Measurements from ENCODE around the gene NCDN. TPM values are rescaled to one million over a fixed set of nuclear protein-coding genes. Genes with fewer than 3 reads are reported as not detected.
"Not testable (repeated sequence)": the region's sequence is repeated elsewhere in the genome, so short reads cannot be mapped to it uniquely, and the experiment has no call there.

Gene NCDN
- total RNA-seq, 1 donor from 2014 or later = 26.1 TPM

DNA sequence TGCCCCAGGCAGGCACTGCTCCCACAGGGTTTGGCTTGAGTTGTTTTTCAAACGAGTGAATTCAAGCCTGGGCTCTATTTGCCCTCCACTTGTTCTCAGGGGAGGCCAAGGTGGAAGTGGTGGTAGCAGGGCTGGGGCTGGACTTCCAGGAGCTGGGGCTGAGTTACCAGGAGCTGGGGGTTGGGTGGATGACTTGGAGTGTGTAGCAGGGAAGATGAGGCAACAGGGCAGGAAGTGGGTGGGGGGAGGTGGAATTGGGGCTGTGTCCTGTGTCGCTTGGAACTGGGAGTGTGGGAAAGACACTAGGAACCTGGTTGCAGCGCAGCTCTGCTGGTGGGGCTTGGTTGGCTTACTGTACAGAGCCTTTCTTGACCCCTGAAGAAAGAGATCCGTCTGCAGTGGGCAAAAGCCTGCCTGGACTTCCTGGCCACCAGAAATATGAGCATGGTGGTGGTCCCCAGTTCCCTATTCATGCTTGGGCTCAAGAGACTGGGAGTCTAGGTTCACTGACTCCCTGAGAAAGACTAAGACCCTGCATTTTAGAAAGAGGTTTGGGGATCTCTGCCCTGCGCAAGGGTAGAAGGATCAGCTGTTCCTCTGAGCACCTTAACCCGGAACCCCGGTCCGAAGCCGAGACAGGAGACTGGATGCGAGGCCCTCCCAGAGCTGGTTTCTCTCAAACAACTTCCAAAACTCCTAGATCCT, 18.6 kb downstream of the NCDN start:
- Histone ChIP-seq H3K9me3 (replicated peaks) (no peaks in the 10 kb centered on the region), H3K36me3 (no peaks in the 10 kb centered on the region), H3K27me3 (ENCODE audit: low read depth) (peaks cover 84% of the 10 kb centered on the region), H3K27ac (replicated peaks) (no peak overlapping the region), H3K4me3 (peak overlapping the region; percentile 66), H3K4me1 (peaks cover 30% of the 10 kb centered on the region)
- no peak for DNase-seq
- intact Hi-C loops (cut with micrococcal nuclease) = no loop called here
- TF ChIP-seq, protein P1, sequence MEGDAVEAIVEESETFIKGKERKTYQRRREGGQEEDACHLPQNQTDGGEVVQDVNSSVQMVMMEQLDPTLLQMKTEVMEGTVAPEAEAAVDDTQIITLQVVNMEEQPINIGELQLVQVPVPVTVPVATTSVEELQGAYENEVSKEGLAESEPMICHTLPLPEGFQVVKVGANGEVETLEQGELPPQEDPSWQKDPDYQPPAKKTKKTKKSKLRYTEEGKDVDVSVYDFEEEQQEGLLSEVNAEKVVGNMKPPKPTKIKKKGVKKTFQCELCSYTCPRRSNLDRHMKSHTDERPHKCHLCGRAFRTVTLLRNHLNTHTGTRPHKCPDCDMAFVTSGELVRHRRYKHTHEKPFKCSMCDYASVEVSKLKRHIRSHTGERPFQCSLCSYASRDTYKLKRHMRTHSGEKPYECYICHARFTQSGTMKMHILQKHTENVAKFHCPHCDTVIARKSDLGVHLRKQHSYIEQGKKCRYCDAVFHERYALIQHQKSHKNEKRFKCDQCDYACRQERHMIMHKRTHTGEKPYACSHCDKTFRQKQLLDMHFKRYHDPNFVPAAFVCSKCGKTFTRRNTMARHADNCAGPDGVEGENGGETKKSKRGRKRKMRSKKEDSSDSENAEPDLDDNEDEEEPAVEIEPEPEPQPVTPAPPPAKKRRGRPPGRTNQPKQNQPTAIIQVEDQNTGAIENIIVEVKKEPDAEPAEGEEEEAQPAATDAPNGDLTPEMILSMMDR (IDR thresholded peaks at IDR 0.05; ENCODE audit: borderline replicate concordance) = no peak

DNA sequence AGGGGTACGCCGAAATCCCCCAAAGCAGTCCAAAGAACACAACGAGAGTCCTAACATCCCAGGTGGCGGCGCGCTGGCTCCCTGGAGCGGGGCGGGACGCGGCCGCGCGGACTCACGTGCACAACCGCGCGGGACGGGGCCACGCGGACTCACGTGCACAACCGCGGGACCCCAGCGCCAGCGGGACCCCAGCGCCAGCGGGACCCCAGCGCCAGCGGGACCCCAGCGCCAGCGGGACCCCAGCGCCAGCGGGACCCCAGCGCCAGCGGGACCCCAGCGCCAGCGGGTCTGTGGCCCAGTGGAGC, 19.1 kb downstream of the NCDN start:
- H3K4me1 ChIP-seq = peaks cover 30% of the 10 kb centered on the region
- H3K9me3 ChIP-seq (replicated peaks); DNase-seq; H3K36me3 ChIP-seq; intact Hi-C loops (cut with micrococcal nuclease); H3K27ac ChIP-seq (replicated peaks): not testable (repeated sequence)
- peak overlapping the region; percentile 66 for H3K4me3 ChIP-seq
- H3K27me3 ChIP-seq (ENCODE audit: low read depth) = peaks cover 79% of the 10 kb centered on the region

DNA sequence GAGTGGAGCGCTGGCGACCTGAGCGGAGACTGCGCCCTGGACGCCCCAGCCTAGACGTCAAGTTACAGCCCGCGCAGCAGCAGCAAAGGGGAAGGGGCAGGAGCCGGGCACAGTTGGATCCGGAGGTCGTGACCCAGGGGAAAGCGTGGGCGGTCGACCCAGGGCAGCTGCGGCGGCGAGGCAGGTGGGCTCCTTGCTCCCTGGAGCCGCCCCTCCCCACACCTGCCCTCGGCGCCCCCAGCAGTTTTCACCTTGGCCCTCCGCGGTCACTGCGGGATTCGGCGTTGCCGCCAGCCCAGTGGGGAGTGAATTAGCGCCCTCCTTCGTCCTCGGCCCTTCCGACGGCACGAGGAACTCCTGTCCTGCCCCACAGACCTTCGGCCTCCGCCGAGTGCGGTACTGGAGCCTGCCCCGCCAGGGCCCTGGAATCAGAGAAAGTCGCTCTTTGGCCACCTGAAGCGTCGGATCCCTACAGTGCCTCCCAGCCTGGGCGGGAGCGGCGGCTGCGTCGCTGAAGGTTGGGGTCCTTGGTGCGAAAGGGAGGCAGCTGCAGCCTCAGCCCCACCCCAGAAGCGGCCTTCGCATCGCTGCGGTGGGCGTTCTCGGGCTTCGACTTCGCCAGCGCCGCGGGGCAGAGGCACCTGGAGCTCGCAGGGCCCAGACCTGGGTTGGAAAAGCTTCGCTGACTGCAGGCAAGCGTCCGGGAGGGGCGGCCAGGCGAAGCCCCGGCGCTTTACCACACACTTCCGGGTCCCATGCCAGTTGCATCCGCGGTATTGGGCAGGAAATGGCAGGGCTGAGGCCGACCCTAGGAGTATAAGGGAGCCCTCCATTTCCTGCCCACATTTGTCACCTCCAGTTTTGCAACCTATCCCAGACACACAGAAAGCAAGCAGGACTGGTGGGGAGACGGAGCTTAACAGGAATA, 19.7 kb downstream of the NCDN start:
- H3K36me3 ChIP-seq = no peaks in the 10 kb centered on the region
- TF ChIP-seq, protein P1 (IDR thresholded peaks at IDR 0.05; ENCODE audit: borderline replicate concordance) = no peak
- H3K27me3 ChIP-seq (ENCODE audit: low read depth) = peaks cover 73% of the 10 kb centered on the region
- H3K27ac ChIP-seq (replicated peaks) = no peak overlapping the region
- H3K4me3 ChIP-seq = peak overlapping the region; percentile 66
- H3K9me3 ChIP-seq (replicated peaks) = no peaks in the 10 kb centered on the region
- intact Hi-C loops (cut with micrococcal nuclease) = no loop called here
- H3K4me1 ChIP-seq = peaks cover 30% of the 10 kb centered on the region
- no peak for DNase-seq

GRCh38 chr1:35580949-35581388, 23.4 kb downstream of the NCDN start:
- Histone ChIP-seq H3K36me3 (no peaks in the 10 kb centered on the region), H3K4me1 (peaks cover 18% of the 10 kb centered on the region), H3K27ac (replicated peaks) (no peak overlapping the region), H3K9me3 (replicated peaks) (no peaks in the 10 kb centered on the region), H3K4me3 (no peak overlapping the region), H3K27me3 (ENCODE audit: low read depth) (peaks cover 37% of the 10 kb centered on the region)
- DNase-seq = no peak
- TF ChIP-seq, protein P1 (IDR thresholded peaks at IDR 0.05; ENCODE audit: borderline replicate concordance) = no peak
- intact Hi-C loops (cut with micrococcal nuclease) = no loop called here

GRCh38 chr1:35581621-35582020, 24.0 kb downstream of the NCDN start:
- H3K27ac ChIP-seq (replicated peaks); H3K9me3 ChIP-seq (replicated peaks); H3K36me3 ChIP-seq; intact Hi-C loops (cut with micrococcal nuclease); H3K4me3 ChIP-seq; DNase-seq: not testable (repeated sequence)
- Histone ChIP-seq H3K4me1 (peaks cover 16% of the 10 kb centered on the region), H3K27me3 (ENCODE audit: low read depth) (peaks cover 30% of the 10 kb centered on the region)

DNA sequence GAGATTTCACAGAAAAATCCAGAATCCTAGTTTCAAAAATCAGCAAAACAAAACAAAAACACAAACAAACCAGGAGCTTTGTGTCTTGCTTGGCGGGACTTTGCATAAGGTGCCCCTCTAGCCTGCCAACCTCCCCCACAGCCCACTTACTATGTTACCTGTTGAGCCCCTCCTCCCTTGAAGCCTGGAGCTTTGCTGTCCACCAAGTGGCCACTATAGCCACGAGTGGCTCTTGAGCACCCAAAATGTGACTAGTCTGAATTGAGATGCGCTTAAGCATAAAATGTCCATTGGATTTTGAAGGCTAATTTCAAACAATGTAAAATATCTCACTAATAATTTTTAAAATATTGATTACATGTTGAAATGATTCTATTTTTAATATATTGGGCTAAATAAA, 27.7 kb downstream of the NCDN start:
- H3K4me1 ChIP-seq = no peaks in the 10 kb centered on the region
- intact Hi-C loops (cut with micrococcal nuclease) = no loop called here
- no peaks in the 10 kb centered on the region for H3K36me3 ChIP-seq

DNA sequence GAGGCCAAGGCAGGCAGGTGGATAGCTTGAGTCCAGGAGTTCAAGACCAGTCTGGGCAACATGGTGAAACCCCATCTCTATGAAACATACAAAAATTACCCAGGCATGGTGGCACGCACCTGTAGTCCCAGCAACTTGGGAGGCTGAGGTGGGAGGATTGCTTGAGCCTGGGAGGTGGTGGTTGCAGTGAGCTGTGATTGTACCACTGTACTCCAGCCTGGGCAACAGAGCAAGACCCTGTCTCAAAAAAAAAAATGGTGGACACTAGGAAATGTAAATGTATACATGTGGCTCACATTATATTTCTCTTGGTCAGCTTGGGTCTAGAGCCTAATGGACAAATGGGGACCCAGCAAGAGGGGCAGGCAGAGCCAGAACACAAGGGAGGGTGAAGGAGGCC, 28.2 kb downstream of the NCDN start:
- H3K9me3 ChIP-seq (replicated peaks); H3K4me1 ChIP-seq; H3K36me3 ChIP-seq; H3K27ac ChIP-seq (replicated peaks); H3K27me3 ChIP-seq (ENCODE audit: low read depth); H3K4me3 ChIP-seq; intact Hi-C loops (cut with micrococcal nuclease); DNase-seq: not testable (repeated sequence)

More for the DNA sequence above, 27.7 kb downstream of the NCDN start:
- Histone ChIP-seq H3K27me3 (ENCODE audit: low read depth) (no peaks in the 10 kb centered on the region), H3K9me3 (replicated peaks) (no peaks in the 10 kb centered on the region), H3K4me3 (no peak overlapping the region), H3K27ac (replicated peaks) (no peak overlapping the region)
- TF ChIP-seq, protein P1 (IDR thresholded peaks at IDR 0.05; ENCODE audit: borderline replicate concordance) = no peak
- no peak for DNase-seq
